Iris pigment epithelial cell (primary cell): ENCODE data around the gene TMEM191B.
"Not testable (repeated sequence)": the region's sequence is repeated elsewhere in the genome, so short reads cannot be mapped to it uniquely, and the experiment has no call there.

Source experiments
- DNase-seq: peaks from one replicate; pipeline ENCODE4 v3.0.0-alpha.2; 2011; ENCODE audit warnings: low read depth

The TMEM191B gene

DNA sequence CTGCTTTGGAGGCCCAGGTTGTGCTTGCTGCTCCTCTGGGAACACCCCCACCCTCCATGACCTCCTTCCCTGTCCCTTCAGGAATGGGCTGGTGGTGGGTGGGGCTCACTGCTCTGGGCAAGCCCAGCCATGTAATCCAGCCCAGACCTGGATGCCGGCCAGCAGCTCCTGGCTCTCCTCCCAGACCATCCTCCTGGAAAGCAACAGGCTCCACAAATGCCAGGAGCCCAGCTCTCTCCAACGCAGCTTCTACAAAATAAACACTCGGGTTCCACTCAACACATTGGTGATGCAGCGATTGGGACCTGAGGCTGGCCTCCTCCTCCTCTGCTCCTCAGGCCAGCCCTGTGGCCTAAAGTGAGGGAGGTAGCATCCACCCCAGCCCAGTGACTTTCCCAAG is 30.9 kb downstream of the TMEM191B start:
- not testable (repeated sequence) for DNase-seq

DNA sequence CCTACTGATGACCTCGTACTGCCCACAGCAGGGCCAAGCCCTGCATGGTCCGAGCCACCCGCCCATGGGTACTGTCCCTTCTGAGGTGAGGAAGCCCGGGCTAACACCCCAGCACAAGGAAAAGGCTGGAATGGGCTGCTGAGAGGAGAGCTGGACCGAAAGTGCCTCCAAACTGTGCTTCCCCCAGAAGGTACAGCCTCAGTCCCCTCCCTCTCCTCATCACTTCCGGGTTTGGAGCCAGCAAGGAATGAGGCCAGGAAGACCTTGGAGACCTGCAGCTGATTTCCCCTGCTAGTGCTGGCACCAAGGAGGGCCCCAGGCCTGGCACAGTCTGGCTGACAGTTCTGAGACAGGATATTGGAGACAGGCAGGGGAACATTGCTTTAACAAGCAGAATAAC is 31.3 kb downstream of the TMEM191B start:
- DNase-seq: not testable (repeated sequence)

DNA sequence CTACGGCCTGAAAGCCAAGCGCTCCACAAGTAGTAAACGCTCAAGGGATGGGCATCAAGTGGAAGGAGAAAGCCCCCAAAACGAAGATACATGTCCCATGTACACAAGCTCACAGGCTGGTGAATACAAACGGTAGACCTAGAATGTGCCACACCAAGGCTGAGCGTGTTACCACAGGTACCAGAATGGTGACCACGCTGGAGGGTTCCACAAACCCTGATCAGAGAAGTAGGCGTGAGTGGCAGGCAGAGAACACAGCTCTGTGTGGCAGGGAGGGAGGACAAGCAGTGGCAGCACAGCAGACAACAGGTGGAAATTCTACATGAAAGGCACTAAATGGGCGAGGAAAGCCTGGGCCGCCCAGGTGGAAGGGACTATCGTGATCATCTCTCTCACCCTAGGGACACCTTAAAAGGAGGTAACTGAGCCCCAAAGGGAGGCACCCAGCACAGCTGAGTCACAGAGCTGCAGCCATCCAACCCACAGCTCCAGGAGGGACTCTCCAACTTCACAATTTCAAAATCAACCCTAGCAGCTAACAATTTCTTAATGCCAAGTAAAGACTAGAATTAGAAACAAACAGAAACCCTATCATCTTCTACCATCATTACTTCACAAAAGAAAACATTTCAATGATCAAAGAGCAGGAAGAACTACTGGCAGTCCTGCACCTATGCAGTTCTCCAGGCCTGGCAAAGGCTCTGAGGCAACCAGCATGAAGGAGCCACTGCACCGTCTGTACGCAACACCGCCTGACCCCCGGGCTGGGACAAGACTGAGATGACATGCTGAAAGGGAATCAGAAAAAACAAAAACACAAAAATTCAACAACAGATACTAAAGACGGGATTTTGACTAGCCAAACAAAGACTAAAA is 32.7 kb downstream of the TMEM191B start:
- DNase-seq: not testable (repeated sequence)

DNA sequence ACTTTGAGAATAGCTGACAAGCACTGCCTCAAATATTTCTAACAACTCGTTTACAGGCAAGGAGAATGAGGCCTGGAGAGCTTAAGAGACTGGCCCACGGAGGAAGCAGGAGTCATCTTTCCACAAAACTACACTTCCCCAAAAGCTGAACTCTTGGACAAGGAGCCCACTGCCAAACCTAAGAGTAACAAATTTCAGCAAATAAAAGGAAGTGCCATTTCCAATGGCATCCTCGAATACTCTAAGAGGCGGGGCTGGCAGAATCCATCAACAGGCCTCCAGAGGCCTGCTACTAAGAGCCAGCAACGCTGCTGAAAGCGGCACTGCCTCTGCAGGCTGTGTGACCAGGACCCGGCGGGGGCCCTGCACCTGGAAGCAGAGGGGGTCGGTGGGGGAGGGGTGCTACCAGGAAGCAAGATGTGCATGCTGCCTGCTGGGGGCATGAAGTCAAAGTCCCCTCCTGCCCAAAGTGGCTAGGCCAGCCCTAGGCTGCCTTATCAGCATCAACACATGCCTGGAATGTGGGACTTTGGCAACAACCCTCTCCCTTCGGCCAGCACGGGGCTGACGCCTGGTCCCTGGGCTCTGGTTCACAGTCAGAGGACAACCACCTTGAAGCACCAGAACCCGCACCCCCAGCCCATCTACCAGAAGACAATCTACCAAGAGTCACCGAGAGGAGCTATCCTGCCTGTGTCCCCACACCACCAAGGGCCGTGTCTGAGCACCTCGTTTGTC is 43.1 kb downstream of the TMEM191B start:
- DNase-seq: not testable (repeated sequence)

DNA sequence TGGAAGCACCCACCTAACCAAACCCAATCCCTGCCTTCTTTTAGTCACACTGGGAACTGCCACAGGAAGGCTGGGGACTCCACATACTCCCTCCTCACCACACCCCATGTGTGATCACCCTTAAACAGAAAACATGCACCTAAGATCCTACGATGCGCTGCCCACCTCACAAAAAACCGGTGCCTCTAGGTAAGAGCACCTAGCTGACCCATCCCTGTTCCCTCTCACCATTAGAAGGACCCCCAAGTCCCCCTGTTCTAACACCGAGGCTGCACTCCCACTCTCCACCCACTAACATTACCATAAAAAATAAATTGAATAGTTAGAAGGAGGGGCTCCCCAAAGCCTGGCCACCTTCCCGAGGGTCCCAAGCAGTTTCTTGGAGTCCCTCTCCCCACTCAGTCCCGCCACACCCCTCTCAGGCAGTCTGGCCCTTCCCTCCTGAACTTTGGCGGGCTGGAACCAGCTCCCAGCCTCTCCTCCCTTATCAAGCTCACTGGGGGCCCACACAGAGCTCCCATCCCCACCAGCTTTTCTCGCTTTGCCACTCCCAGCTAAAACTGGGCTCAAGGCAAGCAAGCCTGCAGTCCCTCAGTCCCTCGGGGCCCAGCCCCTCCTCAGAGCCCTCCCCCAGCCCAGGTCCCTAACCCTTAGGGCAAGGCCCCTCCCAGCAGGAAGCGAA is 46.0 kb downstream of the TMEM191B start:
- DNase-seq: not testable (repeated sequence)

DNA sequence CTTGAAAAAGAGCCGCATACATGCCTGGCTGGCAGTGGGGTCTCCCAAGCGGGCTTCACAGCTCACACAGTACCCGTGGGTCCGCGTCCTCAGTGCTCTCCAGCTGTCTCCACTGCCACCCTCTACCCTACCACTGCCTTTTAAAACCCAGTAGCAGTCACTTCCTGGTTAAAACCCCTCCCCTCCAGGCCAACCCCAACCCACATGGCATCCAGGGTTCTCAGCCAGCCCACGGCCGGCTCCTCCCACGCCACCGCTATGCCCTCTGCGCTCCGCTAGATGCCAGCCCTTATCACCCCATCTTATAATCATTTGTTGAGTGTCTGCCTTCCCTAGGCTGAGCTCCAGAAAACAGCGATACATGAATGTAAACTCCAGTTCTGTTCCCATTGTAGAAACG is 47.0 kb downstream of the TMEM191B start:
- not testable (repeated sequence) for DNase-seq

DNA sequence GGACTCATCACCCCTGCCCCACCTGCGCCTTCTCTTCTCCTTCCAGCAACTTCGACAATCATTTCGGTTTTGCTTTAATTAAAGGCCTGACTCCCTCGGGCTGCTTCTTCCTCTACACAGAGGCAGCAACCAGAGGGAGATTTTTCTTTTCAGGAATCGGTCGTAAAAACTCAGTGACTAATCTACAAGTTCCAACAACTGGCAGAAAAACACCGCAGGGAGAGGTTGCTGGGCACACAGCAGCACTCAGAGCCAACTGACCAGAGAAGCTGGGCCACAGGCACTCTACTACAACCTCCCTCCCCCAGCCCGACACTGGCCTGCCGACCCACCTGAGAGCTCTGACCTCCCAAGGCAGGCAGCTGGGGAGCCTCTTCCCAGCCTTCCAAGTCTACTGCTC is 48.1 kb downstream of the TMEM191B start:
- not testable (repeated sequence) for DNase-seq

DNA sequence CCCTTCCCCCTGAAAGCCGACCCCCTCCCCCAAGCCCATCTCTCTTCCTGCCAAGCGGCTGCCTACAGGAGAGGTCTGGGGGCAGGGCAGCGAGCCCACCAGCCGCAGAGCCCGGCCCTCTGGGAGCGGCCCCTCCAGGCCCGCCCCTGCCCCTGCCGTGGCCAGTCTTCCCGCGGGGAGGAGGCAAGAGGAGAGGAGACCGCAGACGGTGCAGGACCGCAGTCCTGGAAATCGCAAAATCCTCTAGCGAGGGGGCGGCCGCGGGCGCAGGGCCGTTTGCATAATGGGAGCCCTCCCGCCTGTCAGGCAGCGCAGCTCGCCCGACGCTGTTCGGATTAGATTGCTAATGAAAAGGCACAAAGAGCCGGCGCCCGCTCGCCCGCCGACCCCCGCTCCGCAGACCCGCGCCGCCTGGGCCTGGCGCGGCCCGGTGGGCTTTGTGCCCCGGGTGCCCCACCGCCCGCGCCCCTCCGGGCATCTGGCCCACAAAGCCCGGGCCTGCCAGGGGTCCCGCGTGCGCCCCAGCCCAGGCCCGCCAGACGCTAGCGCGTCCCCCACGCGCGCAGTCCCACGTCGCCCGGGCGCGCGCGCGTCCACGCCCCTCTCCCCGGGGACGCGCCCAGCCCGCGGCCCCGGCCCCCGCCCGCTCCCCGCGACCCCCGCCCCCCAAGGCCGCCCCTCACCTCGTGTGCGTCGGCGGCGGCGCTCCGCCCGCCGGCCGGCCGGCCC is 49.7 kb downstream of the TMEM191B start:
- DNase-seq: not testable (repeated sequence)

DNA sequence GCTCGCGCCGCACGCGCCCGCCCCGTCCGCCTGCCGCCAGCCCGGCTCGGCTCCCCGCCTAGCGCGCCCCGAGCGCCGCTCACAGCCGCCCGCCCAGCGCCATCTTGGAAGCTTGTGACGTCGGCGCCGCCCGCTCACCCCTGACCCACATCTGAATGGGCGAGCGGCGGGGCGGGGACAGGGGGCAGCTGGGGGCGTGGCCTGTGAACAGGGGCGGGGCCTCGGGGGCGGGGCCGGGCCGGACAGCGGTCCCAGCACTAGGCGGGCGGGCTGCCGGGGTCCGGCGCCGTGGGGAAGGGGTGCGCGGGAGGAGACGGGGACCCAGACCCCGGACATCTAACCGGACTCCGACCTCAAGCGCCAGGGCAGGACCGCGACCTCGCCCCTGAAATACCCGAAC is 50.2 kb downstream of the TMEM191B start:
- DNase-seq: not testable (repeated sequence)
